H9 (cell line): ENCODE measurements around the gene FCN2. TPM values are rescaled to one million over a fixed set of nuclear protein-coding genes. Genes with fewer than 3 reads are reported as not detected.

Experiments
- DNase-seq: peaks from one replicate; pipeline ENCODE4 v3.0.0-alpha.2; 2017
- H2AFZ ChIP-seq: one replicate; pipeline ENCODE4 v1.6.1; 2013; ENCODE audit warnings: mild to moderate bottlenecking, low read length, control low read depth, moderate library complexity
- H2AK5ac ChIP-seq: 2 replicates; pipeline ENCODE4 v1.6.1; 2013; ENCODE audit warnings: low read length, control low read depth, mixed read lengths; ENCODE audit not compliant: insufficient read length
- H2BK120ac ChIP-seq: one replicate; pipeline ENCODE4 v1.6.1; 2013; ENCODE audit warnings: low read depth, mild to moderate bottlenecking, low read length, control low read depth, inconsistent platforms; ENCODE audit not compliant: poor library complexity, severe bottlenecking
- H2BK12ac ChIP-seq: 2 replicates; pipeline ENCODE4 v1.6.1; 2013; ENCODE audit warnings: low read length, control low read depth, mixed read lengths, low read depth; ENCODE audit not compliant: insufficient read length
- H2BK15ac ChIP-seq: 2 replicates; pipeline ENCODE4 v1.6.1; 2013; ENCODE audit warnings: low read depth, low read length, control low read depth
- H2BK20ac ChIP-seq: one replicate; pipeline ENCODE4 v1.6.1; 2013; ENCODE audit warnings: low read depth, mild to moderate bottlenecking, low read length, control low read depth, inconsistent platforms; ENCODE audit not compliant: poor library complexity, severe bottlenecking
- H2BK5ac ChIP-seq: 2 replicates; pipeline ENCODE4 v1.6.1; 2013; ENCODE audit warnings: low read length, control low read depth, mixed read lengths; ENCODE audit not compliant: insufficient read length
- H3K14ac ChIP-seq: 2 replicates; pipeline ENCODE4 v1.6.1; 2013; ENCODE audit warnings: low read length, control low read depth; ENCODE audit not compliant: insufficient read depth
- H3K18ac ChIP-seq: 2 replicates; pipeline ENCODE4 v1.6.1; 2013; ENCODE audit warnings: low read depth, mild to moderate bottlenecking, mixed read lengths, low read length, control low read depth; ENCODE audit not compliant: insufficient read length
- H3K23ac ChIP-seq: 2 replicates; pipeline ENCODE4 v1.6.1; 2013; ENCODE audit warnings: low read length, control low read depth, mixed read lengths, low read depth; ENCODE audit not compliant: insufficient read length
- H3K23me2 ChIP-seq: 2 replicates; pipeline ENCODE4 v1.6.1; 2013; ENCODE audit warnings: low read depth, mild to moderate bottlenecking, mixed read lengths, low read length, control low read depth; ENCODE audit not compliant: insufficient read length, poor library complexity, severe bottlenecking
- H3K27ac ChIP-seq: 2 replicates; pipeline ENCODE4 v1.5.1; 2013; ENCODE audit warnings: low read length, control low read depth, mixed read lengths, low read depth; ENCODE audit not compliant: insufficient read length
- H3K27me3 ChIP-seq: 2 replicates; pipeline ENCODE4 v1.6.1; 2013; ENCODE audit warnings: low read length, control low read depth, inconsistent platforms; ENCODE audit not compliant: insufficient read depth
- H3K4ac ChIP-seq: 2 replicates; pipeline ENCODE4 v1.6.1; 2013; ENCODE audit warnings: low read depth, mild to moderate bottlenecking, control low read depth, inconsistent platforms, low read length, moderate library complexity
- H3K4me1 ChIP-seq: 2 replicates; pipeline ENCODE4 v1.6.1; 2013; ENCODE audit warnings: low read length, control low read depth, inconsistent platforms; ENCODE audit not compliant: insufficient read depth
- H3K4me2 ChIP-seq: 2 replicates; pipeline ENCODE4 v1.6.1; 2013; ENCODE audit warnings: low read length, control low read depth, mixed read lengths; ENCODE audit not compliant: insufficient read length, insufficient read depth
- H3K56ac ChIP-seq: 2 replicates; pipeline ENCODE4 v1.6.1; 2013; ENCODE audit warnings: low read depth, mild to moderate bottlenecking, mixed read lengths, low read length, control low read depth; ENCODE audit not compliant: insufficient read length
- H3K79me1 ChIP-seq: 2 replicates; pipeline ENCODE4 v1.6.1; 2013; ENCODE audit warnings: low read depth, mild to moderate bottlenecking, moderate library complexity, low read length, control low read depth, inconsistent platforms; ENCODE audit not compliant: insufficient read depth, poor library complexity, severe bottlenecking
- H3K79me2 ChIP-seq: 2 replicates; pipeline ENCODE4 v1.6.1; 2013; ENCODE audit warnings: low read length, control low read depth, inconsistent platforms; ENCODE audit not compliant: insufficient read depth
- H3K9ac ChIP-seq: 2 replicates; pipeline ENCODE4 v1.6.1; 2013; ENCODE audit warnings: low read length, control low read depth, mixed read lengths; ENCODE audit not compliant: insufficient read length; ENCODE audit errors: extremely low read depth
- H3K9me3 ChIP-seq: one replicate; pipeline ENCODE4 v1.6.1; 2013; ENCODE audit warnings: low read depth, low read length, inconsistent platforms; ENCODE audit not compliant: control insufficient read depth
- H3T11ph ChIP-seq: one replicate; pipeline ENCODE4 v1.6.1; 2013; ENCODE audit warnings: mild to moderate bottlenecking, low read length, control low read depth, inconsistent platforms
- H4K20me1 ChIP-seq: one replicate; pipeline ENCODE4 v1.6.1; 2013; ENCODE audit not compliant: control insufficient read depth, insufficient read length, insufficient read depth
- H4K5ac ChIP-seq: 2 replicates; pipeline ENCODE4 v1.6.1; 2013; ENCODE audit warnings: low read depth, mild to moderate bottlenecking, mixed read lengths, low read length, control low read depth; ENCODE audit not compliant: insufficient read length
- H4K8ac ChIP-seq: replicated peaks from 2 replicates; pipeline ENCODE4 v1.6.1; 2013; ENCODE audit warnings: low read length, control low read depth, mixed read lengths, low read depth; ENCODE audit not compliant: insufficient read length
- H4K91ac ChIP-seq: 2 replicates; pipeline ENCODE4 v1.6.1; 2013; ENCODE audit warnings: low read depth, mild to moderate bottlenecking, moderate library complexity, mixed read lengths, low read length, control low read depth; ENCODE audit not compliant: insufficient read length
- H3K27ac Mint-ChIP-seq, 3 experiments: 2 replicates in 2 of 3; 3 replicates in 1 of 3; pipeline ENCODE4 v1.8.0; 2020 to 2021; ENCODE audit warnings: mixed read lengths in 3 of 3, mild to moderate bottlenecking in 1 of 3, moderate library complexity in 1 of 3
- H3K27me3 Mint-ChIP-seq: 2 replicates; pipeline ENCODE4 v1.8.0; 2021; ENCODE audit warnings: low read depth, mild to moderate bottlenecking, moderate library complexity, mixed read lengths
- H3K36me3 Mint-ChIP-seq, 3 experiments: 2 replicates in 2 of 3; 3 replicates in 1 of 3; pipeline ENCODE4 v1.8.0; 2020 to 2021; ENCODE audit warnings: low read depth in 3 of 3, mixed read lengths in 3 of 3; ENCODE audit not compliant: insufficient read depth in 1 of 3
- H3K4me1 Mint-ChIP-seq, 2 experiments: 2 replicates each; pipeline ENCODE4 v1.8.0; 2020; ENCODE audit warnings: mixed read lengths in 2 of 2
- H3K4me3 Mint-ChIP-seq, 2 experiments: 2 replicates in 1 of 2; 3 replicates in 1 of 2; pipeline ENCODE4 v1.8.0; 2020 to 2021; ENCODE audit warnings: mild to moderate bottlenecking in 2 of 2, mixed read lengths in 2 of 2, moderate library complexity in 1 of 2
- H3K9me3 Mint-ChIP-seq, 2 experiments: 2 replicates in 1 of 2; 3 replicates in 1 of 2; pipeline ENCODE4 v1.8.0; 2020; ENCODE audit warnings: mild to moderate bottlenecking in 2 of 2, mixed read lengths in 2 of 2, moderate library complexity in 1 of 2
- CTCF ChIP-seq: fragments of 200-600 bp; sonication (generic); conservative IDR thresholded peaks from 3 replicates; pipeline ENCODE4 v1.8.0; 2021; ENCODE audit warnings: antibody characterized with exemption, mild to moderate bottlenecking
- WGBS: extraction: QIAGEN DNeasy Blood & Tissue Kit; methylation state at CpG from one replicate; pipeline ENCODE4 v1.1.7; 2013; ENCODE audit warnings: missing lambda C conversion rate, low lambda C conversion rate, mixed read lengths; ENCODE audit not compliant: insufficient read length; ENCODE audit errors: extremely low coverage; 5-methylcytosine and 5-hydroxymethylcytosine counted together
- total RNA-seq: library from RNA; stranded (reverse); gene quantifications from 2 replicates; pipeline ENCODE4 v1.2.1, GENCODE V29; 2021

The FCN2 gene
- total RNA-seq, 1 experiment from 2014 or later: not detected

GRCh38 chr9:134842321-134842720 is 38.3 kb upstream of the FCN2 start:
- Histone ChIP-seq H4K5ac (no peak overlapping the region), H3K4ac (no peak overlapping the region), H2BK12ac (no peak overlapping the region), H3T11ph (no peak overlapping the region), H3K79me1 (no peaks in the 10 kb centered on the region), H4K20me1 (no peaks in the 10 kb centered on the region), H2AFZ (no peak overlapping the region), H3K18ac (no peak overlapping the region), H3K4me2 (no peak overlapping the region), H2BK5ac (no peak overlapping the region), H2BK15ac (no peak overlapping the region), H3K27me3 (no peaks in the 10 kb centered on the region), H2BK120ac (no peak overlapping the region), H3K23ac (no peak overlapping the region), H3K27ac (no peak overlapping the region), H3K4me1 (no peaks in the 10 kb centered on the region), H3K14ac (no peak overlapping the region), H4K8ac (no peak overlapping the region), H2BK20ac (no peak overlapping the region), H2AK5ac (no peak overlapping the region), H3K9me3 (no peaks in the 10 kb centered on the region), H3K79me2 (no peaks in the 10 kb centered on the region), H3K23me2 (no peaks in the 10 kb centered on the region), H4K91ac (no peak overlapping the region), H3K56ac (no peak overlapping the region), H3K9ac (no peak overlapping the region)
- Mint-ChIP-seq H3K9me3 (no peaks in the 10 kb centered on the region), H3K4me1 (peaks cover 0 to 4% of the 10 kb centered on the region in 2 experiments; a peak in 1 of 4 replicates), H3K4me3 (no peak overlapping the region), H3K27ac (no peak overlapping the region), H3K27me3 (no peaks in the 10 kb centered on the region), H3K36me3 (no peaks in the 10 kb centered on the region)
- TF ChIP-seq CTCF: no peak
- WGBS: no CpG with 5 or more reads among the region's 22 CpGs
- no peak for DNase-seq
